GM12878 (cell line): ENCODE results near the gene DUSP8. TPM values are rescaled to one million over a fixed set of nuclear protein-coding genes. Genes with fewer than 3 reads are reported as not detected.
A peak's percentile ranks its signal among the peaks of the same experiment; 100 is the strongest.

Experiments used
- ATAC-seq: fragments of 200-7000 bp; cut with Tn5 transposase; 3 replicates; pipeline ENCODE4 v1.9.1; 2020; ENCODE audit warnings: mild to moderate bottlenecking, moderate library complexity
- BruUV-seq: library from RNA; stranded (reverse); fragments of 400-500 nt; replicated peaks from 2 replicates; lab custom pipeline; 2021; lab: Mats Ljungman, UMichigan
- CTCF ChIA-PET: fragments of 300-600 bp; sonication (Branson Sonifier 250); formaldehyde crosslinking; extraction: SDS; loops from one replicate; lab custom pipeline; 2021; ENCODE audit warnings: inconsistent platforms; lab: Yijun Ruan, JAX
- POLR2A ChIA-PET: fragments of 350-600 bp; formaldehyde crosslinking; extraction: SDS; loops from one replicate; lab custom pipeline; 2021; ENCODE audit warnings: inconsistent platforms; lab: Charles Lee
- RAD21 ChIA-PET: fragments of 300-600 bp; sonication (Branson Sonifier 250); formaldehyde crosslinking; loops from one replicate; lab custom pipeline; 2023; ENCODE audit warnings: antibody characterized with exemption; ENCODE audit not compliant: unreplicated experiment; lab: Charles Lee
- SMC1A ChIA-PET: fragments of 300-600 bp; sonication (Branson Sonifier 250); formaldehyde crosslinking; loops from one replicate; lab custom pipeline; 2023; ENCODE audit not compliant: unreplicated experiment, uncharacterized antibody; lab: Charles Lee
- DNase-seq: peaks from one replicate; pipeline ENCODE4 v3.0.0-alpha.2; 2011; ENCODE audit warnings: low read depth, low spot score
- FAIRE-seq: peaks from 3 replicates; lab custom pipeline; 2011; peaks lifted over from hg19 to GRCh38; lab: Jason Lieb, UNC
- H2AFZ ChIP-seq: 2 replicates; pipeline ENCODE4 v1.6.0; 2011; ENCODE audit warnings: low read depth, low read length, control low read depth; ENCODE audit not compliant: control insufficient read depth
- H3K27ac ChIP-seq: 2 replicates; pipeline ENCODE4 v1.5.1; 2011; ENCODE audit warnings: control low read depth; ENCODE audit not compliant: control insufficient read depth, insufficient read depth
- H3K27me3 ChIP-seq, 2 experiments: replicated peaks in 1 of 2; 2 replicates each; pipeline versions ENCODE4 v1.6.0 to v1.6.1; 2011; ENCODE audit warnings: low read length in 1 of 2; ENCODE audit not compliant: control insufficient read depth in 2 of 2, insufficient read depth in 2 of 2
- H3K36me3 ChIP-seq, 2 experiments: 2 replicates each; pipeline ENCODE4 v1.5.1; 2011; ENCODE audit warnings: low read length in 1 of 2; ENCODE audit not compliant: control insufficient read depth in 2 of 2, insufficient read depth in 2 of 2
- H3K4me1 ChIP-seq: 2 replicates; pipeline ENCODE4 v1.6.1; 2011; ENCODE audit warnings: mild to moderate bottlenecking, low read length, moderate library complexity, mixed read lengths; ENCODE audit not compliant: control insufficient read depth, insufficient read depth
- H3K4me2 ChIP-seq: 2 replicates; pipeline ENCODE4 v1.6.0; 2011; ENCODE audit warnings: control low read depth; ENCODE audit not compliant: control insufficient read depth, insufficient read depth
- H3K4me3 ChIP-seq: fragments of 200-600 bp; sonication (generic); 2 replicates; pipeline ENCODE4 v1.5.1; 2016
- H3K79me2 ChIP-seq: 2 replicates; pipeline ENCODE4 v1.6.0; 2011; ENCODE audit warnings: low read length; ENCODE audit not compliant: control insufficient read depth, insufficient read depth
- H3K9ac ChIP-seq: 2 replicates; pipeline ENCODE4 v1.8.0; 2011; ENCODE audit warnings: low read length, control low read depth, mixed read lengths; ENCODE audit not compliant: control insufficient read depth, insufficient read depth
- H3K9me3 ChIP-seq: replicated peaks from 3 replicates; pipeline ENCODE4 v1.5.1; 2011; ENCODE audit warnings: mild to moderate bottlenecking, low read length; ENCODE audit not compliant: control insufficient read depth, insufficient read depth
- H4K20me1 ChIP-seq: 2 replicates; pipeline ENCODE4 v1.6.0; 2011; ENCODE audit not compliant: control insufficient read depth, insufficient read depth
- BCL11A ChIP-seq: IDR thresholded peaks from 2 replicates; pipeline ENCODE4 v1.6.1; 2011; ENCODE audit warnings: low read depth, low read length
- CBX3 ChIP-seq: fragments of 200-600 bp; sonication (generic); IDR thresholded peaks from 2 replicates; pipeline ENCODE4 v1.6.1; 2016; ENCODE audit warnings: low read depth, borderline replicate concordance
- CREB1 ChIP-seq: IDR thresholded peaks from 2 replicates; pipeline ENCODE4 v1.6.1; 2012; ENCODE audit warnings: low read depth, mild to moderate bottlenecking, inconsistent platforms
- DPF2 ChIP-seq: fragments of 450-650 bp; IDR thresholded peaks from 2 replicates; pipeline ENCODE4 v1.6.1; 2017; ENCODE audit warnings: mild to moderate bottlenecking
- FOXK2 ChIP-seq: fragments of 450-650 bp; IDR thresholded peaks from 2 replicates; pipeline ENCODE4 v1.6.1; 2017; ENCODE audit warnings: mild to moderate bottlenecking, moderate library complexity
- IKZF1 ChIP-seq: fragments of 450-650 bp; conservative IDR thresholded peaks from 2 replicates; pipeline ENCODE4 v1.6.1; 2017; ENCODE audit warnings: antibody characterized with exemption, mild to moderate bottlenecking
- LARP7 ChIP-seq: fragments of 450-650 bp; IDR thresholded peaks from 2 replicates; pipeline ENCODE4 v1.6.1; 2017; ENCODE audit warnings: mild to moderate bottlenecking
- MXI1 ChIP-seq: fragments of 150-350 bp; IDR thresholded peaks from 2 replicates; pipeline ENCODE4 v1.6.1; 2011; ENCODE audit warnings: low read depth, mild to moderate bottlenecking, inconsistent platforms, low read length, improper control_type of control experiment
- RCOR1 ChIP-seq: conservative IDR thresholded peaks from 2 replicates; pipeline ENCODE4 v1.6.1; 2012; ENCODE audit warnings: low read depth, low read length, improper control_type of control experiment
- YBX1 ChIP-seq: fragments of 450-650 bp; IDR thresholded peaks from 2 replicates; pipeline ENCODE4 v1.6.1; 2016; ENCODE audit warnings: antibody characterized with exemption
- ZNF217 ChIP-seq: fragments of 450-650 bp; IDR thresholded peaks from 2 replicates; pipeline ENCODE4 v1.6.1; 2017; ENCODE audit warnings: antibody characterized with exemption, mild to moderate bottlenecking
- ZNF274 ChIP-seq: IDR thresholded peaks from one replicate; pipeline ENCODE4 v1.8.0; 2011; ENCODE audit not compliant: insufficient read length, insufficient read depth
- ZNF622 ChIP-seq: fragments of 450-650 bp; IDR thresholded peaks from 2 replicates; pipeline ENCODE4 v1.6.1; 2017; ENCODE audit warnings: mild to moderate bottlenecking, inconsistent platforms
- WGBS: methylation state at CpG from one replicate; pipeline ENCODE4 v1.1.6; 2016; ENCODE audit warnings: low lambda C conversion rate; ENCODE audit not compliant: insufficient replicate concordance, insufficient coverage; ENCODE audit errors: missing lambda C conversion rate; 5-methylcytosine and 5-hydroxymethylcytosine counted together
- in situ Hi-C: fragments of 300-500 bp; cut with MboI; formaldehyde crosslinking; loops from 9 replicates; pipeline ENCODE4 v1.14.3; 2018; ENCODE audit warnings: mixed read lengths
- intact Hi-C: fragments of 100-400 bp; cut with micrococcal nuclease; formaldehyde crosslinking; loops from one replicate; pipeline ENCODE4 v1.14.2; 2022; ENCODE audit not compliant: unreplicated experiment
- polyA plus RNA-seq, 11 experiments: library from polyadenylated mRNA; depleted of rRNA in 4 of 11; unstranded in 6 of 11; stranded (reverse) in 5 of 11; fragments of >200 nt; fragmentation: Nextera tagmentation in 4 of 11; fragmentation: Illumina TruSeq in 1 of 11; extraction: Ambion mirVana in 4 of 11; extraction: Trizol in 1 of 11; gene quantifications; 1 replicate in 1 of 11; 2 replicates in 10 of 11; pipeline versions ENCODE4 v1.2.1 to v1.2.3, GENCODE V29; 2011 to 2016; ENCODE audit warnings: inconsistent platforms in 2 of 11, missing spikeins in 2 of 11, low read depth in 1 of 11
- total RNA-seq, 4 experiments: library from RNA; depleted of rRNA in 3 of 4; stranded (reverse); fragments of >200 nt in 3 of 4; fragmentation: Illumina TruSeq in 1 of 4; extraction: Trizol in 1 of 4; gene quantifications; 2 replicates each; pipeline versions ENCODE4 v1.2.1 to v1.2.3, GENCODE V29; 2013 to 2021
- TF ChIP-seq, protein P1 (sequence below): IDR thresholded peaks from 2 replicates; pipeline ENCODE4 v1.6.1; 2012; ENCODE audit warnings: low read depth, low read length, improper control_type of control experiment
- TF ChIP-seq, protein P2 (sequence below): fragments of 450-650 bp; conservative IDR thresholded peaks from 2 replicates; pipeline ENCODE4 v1.6.1; 2017; ENCODE audit warnings: mild to moderate bottlenecking, moderate library complexity
- TF ChIP-seq, protein P3 (sequence below): IDR thresholded peaks from 2 replicates; pipeline ENCODE4 v1.6.1; 2011; ENCODE audit warnings: low read depth, low read length, improper control_type of control experiment, borderline replicate concordance
- TF ChIP-seq, protein P4 (sequence below): IDR thresholded peaks from 2 replicates; pipeline ENCODE4 v1.6.1; 2011; ENCODE audit warnings: low read depth, mild to moderate bottlenecking, low read length, moderate library complexity, borderline replicate concordance; ENCODE audit errors: extremely low read depth
- TF ChIP-seq, protein P5 (sequence below): IDR thresholded peaks from 2 replicates; pipeline ENCODE4 v1.6.1; 2012; ENCODE audit warnings: low read length, inconsistent platforms

The DUSP8 gene
- total and polyA plus RNA-seq, 10 of the 15 experiments (the other 5 are each of a cell fraction or from before 2014, with no cell fraction given): 0.04 to 1.7 (median 0.26) TPM; not detected in 6

DNA sequence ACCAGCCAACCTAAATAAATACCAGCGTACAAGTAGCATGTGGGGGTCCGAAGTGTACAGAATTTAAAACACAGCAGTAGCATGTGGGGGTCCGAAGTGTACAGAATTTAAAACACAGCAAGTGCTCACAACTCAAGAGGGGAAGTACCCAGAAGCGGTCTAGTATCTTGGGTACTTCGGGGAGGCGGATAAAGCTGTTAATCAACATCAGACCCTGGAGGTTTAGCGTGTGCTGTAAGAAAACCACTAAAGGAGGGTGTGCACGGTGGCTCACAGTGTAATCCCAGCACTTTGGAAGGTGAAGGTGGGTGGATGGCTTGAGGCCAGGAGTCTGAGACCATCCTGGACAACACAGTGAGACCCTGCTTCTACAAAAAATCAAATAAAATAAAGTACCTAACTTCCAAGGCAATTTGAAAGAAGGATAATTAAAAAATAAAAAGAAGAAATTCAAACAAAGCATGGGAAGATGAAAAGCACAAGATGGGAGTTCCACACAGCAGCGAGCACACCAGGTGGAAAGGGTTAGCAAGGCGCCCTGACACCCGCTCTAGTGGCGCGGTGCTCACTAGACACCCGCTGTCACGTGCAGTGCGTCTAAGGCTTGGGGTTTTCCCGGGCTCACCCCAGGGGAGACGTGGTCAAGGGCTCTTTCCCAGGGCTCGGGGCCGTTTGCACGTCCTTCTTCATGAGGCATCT is 50.5 kb downstream of the DUSP8 start:
- CTCF ChIA-PET: interaction anchor here (0.7 to 2.0 kb wide), 6 partner anchors 16 to 329 kb away, joined by 3 to 9 read pairs (median 3); partner anchors contain the start of gene DUSP8
- peaks cover 4% of the 10 kb centered on the region for H3K79me2 ChIP-seq
- no peaks in the 10 kb centered on the region for H3K9me3 ChIP-seq
- H3K27me3 ChIP-seq: no peaks in the 10 kb centered on the region
- in situ Hi-C loops: no loop called here
- RAD21 ChIA-PET: interaction anchor here (2.1 kb wide), 1 partner anchor 53 kb away, joined by 11 read pairs; no protein-coding TSS in a partner anchor
- peak overlapping the region; percentile 67 for H3K4me2 ChIP-seq
- WGBS: 11% methylated on average over 21 of the region's 21 CpGs
- ATAC-seq (peak; percentile 97), FAIRE-seq (peak; percentile 97), DNase-seq (peak; percentile 76)
- H3K4me3 ChIP-seq: peak overlapping the region; percentile 48; the same call in 1 of the 2 replicates
- peak overlapping the region; percentile 62 for H3K27ac ChIP-seq
- H2AFZ ChIP-seq: peak overlapping the region; percentile 69
- H3K9ac ChIP-seq: peak overlapping the region; percentile 67
- no peaks in the 10 kb centered on the region for H4K20me1 ChIP-seq
- POLR2A ChIA-PET: interaction anchor here (0.5 to 1.8 kb wide), 3 partner anchors 14 to 683 kb away, joined by 3 to 6 read pairs (median 3); no protein-coding TSS in a partner anchor
- SMC1A ChIA-PET: interaction anchor here (1.2 to 1.8 kb wide), 2 partner anchors 53 to 55 kb away, joined by 3 to 8 read pairs; no protein-coding TSS in a partner anchor
- H3K4me1 ChIP-seq: peaks cover 10% of the 10 kb centered on the region
- intact Hi-C loops: no loop called here
- H3K36me3 ChIP-seq: peaks cover 0 to 1% of the 10 kb centered on the region in 2 experiments; a peak in 1 of 4 replicates
- BruUV-seq: no TSS peak
- TF ChIP-seq, protein P1, sequence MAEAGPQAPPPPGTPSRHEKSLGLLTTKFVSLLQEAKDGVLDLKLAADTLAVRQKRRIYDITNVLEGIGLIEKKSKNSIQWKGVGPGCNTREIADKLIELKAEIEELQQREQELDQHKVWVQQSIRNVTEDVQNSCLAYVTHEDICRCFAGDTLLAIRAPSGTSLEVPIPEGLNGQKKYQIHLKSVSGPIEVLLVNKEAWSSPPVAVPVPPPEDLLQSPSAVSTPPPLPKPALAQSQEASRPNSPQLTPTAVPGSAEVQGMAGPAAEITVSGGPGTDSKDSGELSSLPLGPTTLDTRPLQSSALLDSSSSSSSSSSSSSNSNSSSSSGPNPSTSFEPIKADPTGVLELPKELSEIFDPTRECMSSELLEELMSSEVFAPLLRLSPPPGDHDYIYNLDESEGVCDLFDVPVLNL: no peak
- 0 out of 2 replicates have a peak, but pooled peaks have one; percentile 18 for TF ChIP-seq RCOR1
- TF ChIP-seq, protein P2, sequence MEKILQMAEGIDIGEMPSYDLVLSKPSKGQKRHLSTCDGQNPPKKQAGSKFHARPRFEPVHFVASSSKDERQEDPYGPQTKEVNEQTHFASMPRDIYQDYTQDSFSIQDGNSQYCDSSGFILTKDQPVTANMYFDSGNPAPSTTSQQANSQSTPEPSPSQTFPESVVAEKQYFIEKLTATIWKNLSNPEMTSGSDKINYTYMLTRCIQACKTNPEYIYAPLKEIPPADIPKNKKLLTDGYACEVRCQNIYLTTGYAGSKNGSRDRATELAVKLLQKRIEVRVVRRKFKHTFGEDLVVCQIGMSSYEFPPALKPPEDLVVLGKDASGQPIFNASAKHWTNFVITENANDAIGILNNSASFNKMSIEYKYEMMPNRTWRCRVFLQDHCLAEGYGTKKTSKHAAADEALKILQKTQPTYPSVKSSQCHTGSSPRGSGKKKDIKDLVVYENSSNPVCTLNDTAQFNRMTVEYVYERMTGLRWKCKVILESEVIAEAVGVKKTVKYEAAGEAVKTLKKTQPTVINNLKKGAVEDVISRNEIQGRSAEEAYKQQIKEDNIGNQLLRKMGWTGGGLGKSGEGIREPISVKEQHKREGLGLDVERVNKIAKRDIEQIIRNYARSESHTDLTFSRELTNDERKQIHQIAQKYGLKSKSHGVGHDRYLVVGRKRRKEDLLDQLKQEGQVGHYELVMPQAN: 0 out of 2 replicates have a peak, but pooled peaks have one; percentile 34
- no peak for TF ChIP-seq CREB1
- TF ChIP-seq ZNF622: no peak
- TF ChIP-seq ZNF217: 0 out of 2 replicates have a peak, but pooled peaks have one; percentile 71
- no peak for TF ChIP-seq CBX3
- 0 out of 2 replicates have a peak, but pooled peaks have one; percentile 28 for TF ChIP-seq MXI1
- TF ChIP-seq, protein P3, sequence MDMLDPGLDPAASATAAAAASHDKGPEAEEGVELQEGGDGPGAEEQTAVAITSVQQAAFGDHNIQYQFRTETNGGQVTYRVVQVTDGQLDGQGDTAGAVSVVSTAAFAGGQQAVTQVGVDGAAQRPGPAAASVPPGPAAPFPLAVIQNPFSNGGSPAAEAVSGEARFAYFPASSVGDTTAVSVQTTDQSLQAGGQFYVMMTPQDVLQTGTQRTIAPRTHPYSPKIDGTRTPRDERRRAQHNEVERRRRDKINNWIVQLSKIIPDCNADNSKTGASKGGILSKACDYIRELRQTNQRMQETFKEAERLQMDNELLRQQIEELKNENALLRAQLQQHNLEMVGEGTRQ: peak; percentile 82
- peak; percentile 67; the same call in 1 of the 2 replicates for TF ChIP-seq BCL11A
- TF ChIP-seq IKZF1: peak; percentile 79
- TF ChIP-seq, protein P4, sequence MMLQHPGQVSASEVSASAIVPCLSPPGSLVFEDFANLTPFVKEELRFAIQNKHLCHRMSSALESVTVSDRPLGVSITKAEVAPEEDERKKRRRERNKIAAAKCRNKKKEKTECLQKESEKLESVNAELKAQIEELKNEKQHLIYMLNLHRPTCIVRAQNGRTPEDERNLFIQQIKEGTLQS: 0 out of 2 replicates have a peak, but pooled peaks have one; percentile 39
- TF ChIP-seq YBX1: no peak
- no peak for TF ChIP-seq LARP7
- TF ChIP-seq DPF2: peak; percentile 74
- TF ChIP-seq, protein P5, sequence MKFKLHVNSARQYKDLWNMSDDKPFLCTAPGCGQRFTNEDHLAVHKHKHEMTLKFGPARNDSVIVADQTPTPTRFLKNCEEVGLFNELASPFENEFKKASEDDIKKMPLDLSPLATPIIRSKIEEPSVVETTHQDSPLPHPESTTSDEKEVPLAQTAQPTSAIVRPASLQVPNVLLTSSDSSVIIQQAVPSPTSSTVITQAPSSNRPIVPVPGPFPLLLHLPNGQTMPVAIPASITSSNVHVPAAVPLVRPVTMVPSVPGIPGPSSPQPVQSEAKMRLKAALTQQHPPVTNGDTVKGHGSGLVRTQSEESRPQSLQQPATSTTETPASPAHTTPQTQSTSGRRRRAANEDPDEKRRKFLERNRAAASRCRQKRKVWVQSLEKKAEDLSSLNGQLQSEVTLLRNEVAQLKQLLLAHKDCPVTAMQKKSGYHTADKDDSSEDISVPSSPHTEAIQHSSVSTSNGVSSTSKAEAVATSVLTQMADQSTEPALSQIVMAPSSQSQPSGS: no peak
- no peak for TF ChIP-seq ZNF274
- TF ChIP-seq FOXK2: no peak
